ENCODE measurements around the gene ZNF263.
A peak's percentile ranks its signal among the peaks of the same experiment; 100 is the strongest.
"Not testable (repeated sequence)": the region's sequence is repeated elsewhere in the genome, so short reads cannot be mapped to it uniquely, and the experiment has no call there.

The ZNF263 gene

DNA sequence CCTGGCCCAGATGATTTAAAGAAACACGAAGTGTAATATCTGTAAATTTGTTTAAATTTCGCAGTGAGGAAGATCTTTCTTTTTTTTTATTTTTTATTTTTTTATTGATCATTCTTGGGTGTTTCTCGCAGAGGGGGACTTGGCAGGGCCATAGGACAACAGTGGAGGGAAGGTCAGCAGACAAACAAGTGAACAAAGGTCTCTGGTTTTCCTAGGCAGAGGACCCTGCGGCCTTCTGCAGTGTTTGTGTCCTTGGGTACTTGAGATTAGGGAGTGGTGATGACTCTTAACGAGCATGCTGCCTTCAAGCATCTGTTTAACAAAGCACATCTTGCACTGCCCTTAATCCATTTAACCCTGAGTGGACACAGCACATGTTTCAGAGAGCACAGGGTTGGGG is 12.6 kb upstream of the ZNF263 start:
- DNase-seq: not testable (repeated sequence)

DNA sequence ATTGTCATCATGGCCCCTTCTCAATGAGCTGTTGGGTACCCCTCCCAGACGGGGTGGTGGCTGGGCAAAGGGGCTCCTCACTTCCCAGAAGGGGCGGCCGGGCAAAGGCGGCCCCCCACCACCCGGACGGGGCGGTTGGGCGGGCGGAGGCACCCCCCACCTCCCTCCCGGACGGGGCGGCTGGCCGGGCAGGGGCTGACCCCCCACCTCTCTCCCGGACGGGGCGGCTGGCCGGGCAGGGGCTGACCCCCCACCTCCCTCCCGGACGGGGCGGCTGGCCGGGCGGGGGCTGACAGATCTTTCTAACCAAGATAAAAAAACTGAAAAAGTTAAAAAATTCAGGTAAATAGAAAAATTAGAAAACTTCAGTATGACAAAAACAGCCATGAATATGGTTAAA is 12.0 kb upstream of the ZNF263 start:
- DNase-seq: not testable (repeated sequence)

DNA sequence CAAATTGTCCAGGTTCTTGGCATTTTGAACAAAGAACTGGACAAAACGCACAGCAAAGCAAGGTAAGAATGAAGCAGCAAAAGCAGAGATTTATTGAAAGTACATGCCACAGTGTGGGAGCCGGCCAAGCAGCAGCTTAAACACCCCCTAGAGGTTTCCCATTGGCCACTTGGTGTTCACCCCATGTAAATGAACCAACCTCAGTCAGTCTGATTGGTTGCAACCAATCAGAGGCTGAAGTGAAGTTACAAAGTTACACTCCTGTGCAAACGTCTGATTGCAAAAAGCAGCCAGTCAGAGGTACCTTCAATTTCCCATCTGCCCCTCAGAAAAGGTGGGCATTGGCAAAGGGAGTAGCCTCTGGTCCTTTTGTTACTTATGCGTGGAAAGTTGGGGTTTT is 8.8 kb upstream of the ZNF263 start:
- no peak for DNase-seq

DNA sequence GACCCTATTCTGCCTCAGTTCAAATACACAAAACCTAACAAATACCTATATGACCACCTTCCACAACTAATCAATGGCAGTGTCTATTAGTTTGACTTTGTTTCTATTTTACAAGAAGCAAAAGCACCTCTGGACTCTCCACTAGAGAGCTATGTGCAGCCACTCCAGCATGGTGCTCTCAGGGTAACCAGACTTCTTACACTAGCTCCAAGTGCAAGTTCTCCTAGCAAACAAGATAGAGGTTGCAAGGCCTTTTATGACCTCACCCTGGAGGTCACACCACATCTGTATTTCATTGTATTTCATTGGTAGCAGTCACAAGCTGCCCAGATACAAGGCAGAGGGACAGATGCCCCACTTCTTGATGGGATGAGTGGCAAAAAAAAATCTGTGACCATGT is 8.3 kb upstream of the ZNF263 start:
- no peak for DNase-seq

DNA sequence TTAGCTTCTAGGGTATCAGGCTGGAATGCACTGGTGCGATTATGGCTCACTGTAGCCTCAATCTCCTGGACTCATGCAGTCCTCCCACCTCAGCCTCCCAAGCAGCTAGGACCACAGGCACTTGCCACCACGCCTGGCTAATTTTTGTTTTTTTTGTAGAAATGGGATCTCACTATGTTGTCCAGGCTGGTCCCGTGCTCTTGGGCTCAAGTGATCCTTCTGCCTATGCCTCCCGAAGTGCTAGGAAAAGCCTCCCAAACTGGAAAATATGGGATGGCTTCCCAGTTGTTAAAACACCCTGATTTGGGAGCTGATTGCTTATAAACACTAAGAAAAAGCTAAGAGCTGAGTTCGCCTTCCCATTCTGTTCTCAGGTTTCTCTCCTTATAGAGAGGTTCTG is 6.6 kb upstream of the ZNF263 start:
- no peak for DNase-seq

DNA sequence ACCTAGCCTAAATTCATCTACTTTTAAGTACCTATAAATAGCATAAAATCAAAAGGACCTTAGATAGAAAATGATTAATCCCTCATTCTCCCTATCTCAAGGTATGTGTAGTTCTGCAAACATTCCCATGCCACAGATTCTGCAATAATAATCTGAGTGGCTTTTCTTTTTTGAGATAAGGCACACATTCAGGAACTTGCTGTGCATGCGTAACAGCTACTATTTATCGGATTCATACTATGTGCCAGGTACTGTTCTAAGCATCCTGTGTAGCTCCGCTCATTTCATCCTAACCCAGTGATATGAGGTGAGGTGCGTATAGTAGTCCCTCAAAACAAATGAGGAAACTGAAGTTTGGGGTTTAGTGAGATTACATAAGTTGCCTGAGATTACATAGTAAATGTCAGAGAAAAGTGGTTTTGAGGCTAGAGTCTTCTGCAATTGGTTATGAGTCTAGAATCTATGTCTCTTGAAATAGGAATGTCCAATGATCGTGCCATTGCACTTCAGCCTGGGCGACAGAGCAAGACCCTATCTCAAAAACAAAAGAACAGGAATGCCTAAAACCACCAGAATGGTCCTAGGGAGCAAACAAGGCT is 2.0 kb upstream of the ZNF263 start:
- no peak for DNase-seq

DNA sequence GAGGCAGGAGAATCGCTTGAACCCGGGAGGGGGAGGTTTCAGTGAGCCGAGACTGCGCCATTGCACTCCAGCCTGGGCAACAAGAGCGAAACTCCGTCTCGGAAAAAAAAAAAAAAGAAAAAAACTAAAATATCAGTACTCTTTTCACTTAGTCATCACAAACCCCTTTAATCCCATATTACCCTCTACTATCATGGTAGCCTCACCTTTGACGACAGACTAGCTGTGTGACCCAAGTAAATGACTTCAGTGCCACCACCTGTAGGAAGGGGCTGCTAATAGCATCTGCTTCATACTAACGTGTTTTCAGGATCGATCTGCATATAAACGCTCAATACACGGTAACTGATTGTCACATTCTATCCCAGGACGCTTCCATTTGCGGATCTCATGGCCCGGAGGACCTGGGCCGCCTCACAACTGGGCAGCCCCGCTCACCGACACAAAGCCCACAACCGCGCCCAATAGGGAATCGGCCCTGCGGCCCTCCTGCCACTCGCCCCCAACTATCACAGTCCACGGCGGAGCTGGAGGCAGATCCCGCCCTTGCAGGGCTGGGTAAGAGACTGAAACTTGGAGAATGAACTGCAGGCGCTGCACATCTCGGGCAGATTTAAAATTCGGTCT is 1.1 kb upstream of the ZNF263 start:
- DNase-seq: peak; percentile 67

DNA sequence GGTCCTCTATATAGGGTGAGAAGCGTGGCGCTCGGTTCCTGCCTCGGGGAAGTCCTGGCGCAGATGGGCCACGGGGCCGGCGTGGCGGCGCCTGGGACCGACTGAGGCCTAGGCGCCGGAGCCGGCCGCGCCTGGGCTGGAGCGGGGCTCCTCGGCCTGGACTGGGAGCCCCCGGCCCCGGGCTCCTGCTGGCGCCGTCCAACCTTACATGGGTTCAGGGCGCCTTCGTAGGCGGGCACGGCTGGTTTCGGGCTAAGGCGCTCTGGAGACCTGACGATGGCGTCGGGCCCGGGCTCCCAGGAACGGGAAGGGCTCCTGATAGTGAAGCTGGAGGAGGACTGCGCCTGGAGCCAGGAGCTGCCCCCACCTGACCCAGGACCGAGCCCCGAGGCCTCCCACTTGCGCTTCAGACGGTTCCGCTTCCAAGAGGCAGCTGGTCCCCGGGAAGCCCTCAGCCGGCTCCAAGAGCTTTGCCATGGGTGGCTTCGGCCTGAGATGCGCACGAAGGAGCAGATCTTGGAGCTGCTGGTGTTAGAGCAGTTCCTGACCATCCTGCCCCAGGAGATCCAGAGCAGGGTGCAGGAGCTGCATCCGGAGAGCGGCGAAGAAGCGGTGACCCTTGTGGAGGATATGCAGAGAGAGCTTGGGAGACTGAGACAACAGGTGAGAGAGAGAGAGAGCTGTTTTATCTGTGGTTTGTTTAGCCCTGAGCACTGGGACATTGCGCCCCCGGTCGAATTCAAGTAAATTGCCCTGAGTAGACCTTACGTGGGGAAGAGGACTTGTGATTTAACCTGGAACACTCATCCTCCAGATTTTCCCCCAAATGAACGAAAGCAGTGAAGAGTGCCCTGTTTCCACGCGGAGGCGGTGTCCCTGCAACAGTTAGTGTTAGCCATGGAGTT is 504 bp downstream of the ZNF263 start:
- DNase-seq: no peak

DNA sequence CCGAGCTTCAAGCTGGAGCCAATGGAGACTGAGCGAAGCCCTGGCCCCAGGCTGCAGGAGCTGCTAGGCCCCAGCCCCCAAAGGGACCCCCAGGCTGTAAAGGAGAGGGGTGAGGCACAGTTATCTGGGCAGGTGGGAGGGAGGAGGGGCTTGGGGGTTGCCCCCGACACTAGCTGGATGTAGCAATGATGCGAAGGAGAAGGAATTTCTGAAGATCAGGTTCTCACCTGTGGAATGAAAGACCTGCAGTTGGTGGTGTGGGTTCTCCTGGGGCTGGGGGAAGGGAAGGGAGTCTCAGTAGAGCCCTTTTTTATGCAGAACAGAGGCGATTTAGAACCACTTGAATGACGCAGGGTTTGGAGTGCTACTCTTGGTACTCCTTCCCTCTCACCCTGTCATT is 1.8 kb downstream of the ZNF263 start:
- DNase-seq: no peak

DNA sequence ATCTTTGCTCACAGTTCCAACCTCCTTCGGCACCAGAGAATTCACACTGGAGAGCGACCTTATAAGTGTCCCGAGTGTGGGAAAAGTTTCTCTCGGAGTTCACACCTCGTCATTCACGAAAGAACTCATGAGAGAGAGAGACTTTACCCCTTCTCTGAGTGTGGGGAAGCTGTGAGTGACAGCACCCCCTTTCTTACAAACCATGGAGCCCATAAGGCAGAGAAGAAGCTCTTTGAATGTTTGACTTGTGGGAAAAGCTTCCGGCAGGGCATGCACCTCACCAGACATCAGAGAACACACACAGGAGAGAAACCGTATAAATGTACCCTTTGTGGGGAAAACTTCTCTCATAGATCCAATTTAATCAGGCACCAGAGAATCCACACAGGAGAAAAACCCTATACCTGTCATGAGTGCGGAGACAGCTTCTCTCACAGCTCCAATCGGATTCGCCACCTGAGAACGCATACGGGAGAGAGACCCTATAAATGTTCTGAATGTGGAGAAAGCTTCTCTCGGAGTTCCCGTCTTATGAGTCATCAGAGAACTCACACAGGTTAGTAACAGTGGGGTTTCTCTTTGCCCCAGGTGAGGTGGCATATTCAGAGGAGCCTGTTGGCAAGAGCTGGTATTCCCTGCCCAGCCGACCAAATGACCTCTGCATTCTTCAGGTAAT is 6.8 kb downstream of the ZNF263 start:
- no peak for DNase-seq

DNA sequence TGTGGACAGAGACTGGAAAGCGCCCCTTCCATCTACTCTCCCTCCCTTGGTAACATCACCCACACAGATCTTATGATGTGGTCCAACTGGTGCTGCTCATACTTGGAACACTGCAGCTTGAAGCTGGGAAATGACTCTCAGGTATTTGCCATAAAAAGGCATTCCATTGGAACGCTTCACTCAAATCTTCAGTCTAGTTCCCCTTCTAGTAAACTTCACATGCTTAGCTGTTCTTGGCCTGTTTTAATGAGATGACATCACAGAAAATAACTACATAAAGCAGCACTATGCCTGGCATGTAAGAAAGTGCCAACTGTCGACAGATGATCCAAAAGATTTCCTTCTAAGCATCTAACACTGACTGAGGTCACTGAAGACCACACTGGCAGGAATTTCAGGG is 9.3 kb downstream of the ZNF263 start:
- DNase-seq: no peak

DNA sequence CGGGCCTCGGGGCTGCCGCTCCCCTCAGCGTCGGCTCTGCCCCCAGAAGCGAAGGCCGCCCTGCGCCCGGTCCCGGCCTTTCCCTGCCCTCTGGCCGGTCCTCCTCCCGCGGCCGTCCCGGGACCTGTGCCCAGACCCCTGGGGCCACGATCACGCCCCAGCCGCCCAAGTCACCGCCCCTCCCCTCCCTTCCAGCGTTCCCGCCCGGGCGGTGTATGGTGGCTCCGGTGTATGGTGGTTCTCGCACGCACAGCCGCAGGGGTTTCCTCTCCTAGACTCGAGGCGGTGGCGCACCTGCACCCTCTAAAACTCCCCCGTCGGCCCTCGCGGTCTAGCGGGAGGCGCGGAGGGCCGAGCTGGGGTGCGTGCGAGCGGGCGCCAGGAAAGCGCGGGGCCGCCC is 11.9 kb downstream of the ZNF263 start:
- no peak for DNase-seq

DNA sequence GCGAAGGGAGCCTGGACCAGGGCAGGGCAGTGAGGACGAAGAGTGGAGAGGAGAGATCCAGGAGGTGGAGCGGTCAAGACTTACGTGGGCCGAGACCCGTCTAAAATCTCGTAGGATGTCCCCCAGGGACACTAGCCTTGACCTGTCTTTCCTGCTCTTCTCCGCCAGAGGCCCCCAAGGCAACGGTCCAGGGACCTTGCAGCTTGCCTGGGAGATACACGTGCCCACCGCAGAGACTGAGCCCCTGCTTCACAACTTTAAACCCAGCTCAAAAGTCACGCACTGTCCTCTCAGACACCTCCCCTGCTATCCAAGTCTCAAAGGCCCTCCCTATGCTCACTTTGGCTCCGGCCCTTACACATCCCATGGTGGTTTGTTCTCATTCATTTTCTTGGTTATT is 12.5 kb downstream of the ZNF263 start:
- DNase-seq: no peak

DNA sequence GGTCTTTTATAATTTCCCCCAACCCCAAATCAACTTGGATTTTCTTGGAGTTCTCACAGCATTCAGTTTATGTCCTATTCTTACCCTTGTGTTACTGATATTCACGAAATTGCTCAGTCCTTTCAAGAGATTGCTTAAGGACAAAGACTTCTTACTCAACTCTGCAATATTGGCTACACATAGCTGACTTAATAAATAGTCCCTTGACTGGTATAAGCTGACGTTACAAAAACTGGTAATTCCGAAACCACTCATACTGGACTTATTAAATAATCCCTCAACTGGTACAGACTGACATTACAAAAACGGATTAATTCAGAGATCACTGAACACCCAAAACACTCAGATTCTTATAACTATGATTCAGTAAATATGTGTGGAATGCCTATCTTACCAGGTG is 21.1 kb downstream of the ZNF263 start:
- no peak for DNase-seq

DNA sequence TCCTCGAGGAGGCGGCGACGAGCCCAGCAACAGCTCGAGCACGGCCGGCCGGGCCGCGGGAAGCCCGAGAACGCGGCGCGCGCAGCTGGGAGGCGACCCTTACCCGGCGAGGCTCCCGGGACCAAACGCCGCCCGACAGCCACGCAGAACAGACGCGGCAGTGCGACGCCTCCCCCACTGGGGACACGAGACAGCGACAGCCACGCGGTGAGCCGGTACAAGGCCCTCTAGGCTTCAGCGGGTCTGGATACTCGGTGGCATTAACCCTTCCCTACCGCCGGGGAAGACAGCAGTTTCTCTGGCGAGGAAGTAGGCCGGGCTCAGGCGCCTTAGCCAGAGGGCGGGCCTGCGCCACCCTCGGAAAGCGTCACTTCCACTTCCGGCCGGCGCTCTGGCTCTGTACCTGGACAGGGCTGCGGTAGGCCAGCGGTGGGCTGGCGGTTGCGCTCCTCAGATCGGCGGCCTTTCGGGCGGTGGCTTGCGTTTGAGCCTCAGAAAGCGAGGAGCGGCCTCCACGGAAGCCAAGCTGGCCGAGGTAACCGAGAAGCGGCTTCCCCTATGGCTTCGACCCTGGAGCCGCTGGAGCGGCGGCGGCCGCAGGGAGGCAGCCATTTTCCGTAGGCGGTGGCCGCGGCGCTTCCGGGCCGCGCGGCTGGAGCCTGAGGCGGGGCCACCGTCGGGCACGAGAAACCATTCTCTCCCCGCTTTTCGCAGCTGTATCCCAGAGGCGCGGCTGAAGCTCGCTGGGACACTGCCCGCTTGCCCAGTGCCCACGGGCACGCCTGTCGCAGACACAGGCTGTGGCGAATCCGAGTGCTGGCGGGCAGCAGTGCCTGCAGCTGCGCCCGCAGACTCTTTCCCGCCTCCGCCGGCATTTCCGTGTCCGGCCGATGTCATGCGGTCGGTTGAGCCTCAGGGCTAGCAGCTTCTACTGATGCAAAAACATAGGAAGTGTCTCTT is 22.1 kb downstream of the ZNF263 start, which contains the start of the genes TIGD7 and ZNF75A:
TSS of gene TIGD7 (minus strand) at position 322 of the 960 bp plus-strand sequence. CDS start 4,816 bp downstream, outside the sequence.
TSS of gene ZNF75A (plus strand) at position 389 of the 960 bp plus-strand sequence. CDS start 2,932 bp downstream, outside the sequence.
- peak; percentile 77 for DNase-seq

DNA sequence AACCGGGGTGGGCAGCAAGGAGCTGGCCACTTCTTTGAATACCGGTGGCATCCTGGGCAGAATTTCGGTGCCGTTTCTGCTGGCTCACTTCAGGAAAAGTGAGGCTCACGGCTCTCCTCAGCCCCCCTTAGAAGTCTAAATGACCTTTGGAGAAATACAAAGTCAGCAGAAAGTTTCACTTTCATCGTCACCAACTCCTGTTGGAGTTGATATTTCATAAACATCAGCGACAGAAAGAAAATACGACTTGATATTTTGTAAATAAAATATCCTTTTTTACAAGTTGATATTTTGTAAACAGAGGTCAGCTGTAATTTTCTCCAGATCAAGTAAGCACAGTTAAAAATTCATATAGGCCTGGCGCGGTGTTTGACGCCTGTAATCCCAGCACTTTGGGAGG is 22.8 kb downstream of the ZNF263 start:
- no peak for DNase-seq

DNA sequence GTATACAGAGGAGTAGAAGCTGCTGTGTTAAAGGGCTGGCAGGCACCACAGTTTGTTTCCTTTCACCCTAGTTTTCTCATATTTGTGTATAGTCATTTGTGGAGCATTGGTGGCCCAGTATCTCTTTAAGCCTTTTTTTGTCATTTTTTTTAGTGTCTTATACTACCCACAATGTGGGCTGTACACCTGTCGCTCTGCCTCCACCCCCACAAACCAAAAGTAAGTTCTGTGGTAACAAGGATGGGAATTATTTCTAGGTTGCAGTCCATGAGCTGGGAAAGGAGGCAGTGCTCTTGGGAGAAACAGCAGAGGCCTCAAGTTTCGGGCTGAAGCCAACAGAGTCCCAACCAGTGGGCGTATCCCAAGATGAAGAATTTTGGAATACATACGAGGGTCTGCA is 28.2 kb downstream of the ZNF263 start:
- DNase-seq: no peak

DNA sequence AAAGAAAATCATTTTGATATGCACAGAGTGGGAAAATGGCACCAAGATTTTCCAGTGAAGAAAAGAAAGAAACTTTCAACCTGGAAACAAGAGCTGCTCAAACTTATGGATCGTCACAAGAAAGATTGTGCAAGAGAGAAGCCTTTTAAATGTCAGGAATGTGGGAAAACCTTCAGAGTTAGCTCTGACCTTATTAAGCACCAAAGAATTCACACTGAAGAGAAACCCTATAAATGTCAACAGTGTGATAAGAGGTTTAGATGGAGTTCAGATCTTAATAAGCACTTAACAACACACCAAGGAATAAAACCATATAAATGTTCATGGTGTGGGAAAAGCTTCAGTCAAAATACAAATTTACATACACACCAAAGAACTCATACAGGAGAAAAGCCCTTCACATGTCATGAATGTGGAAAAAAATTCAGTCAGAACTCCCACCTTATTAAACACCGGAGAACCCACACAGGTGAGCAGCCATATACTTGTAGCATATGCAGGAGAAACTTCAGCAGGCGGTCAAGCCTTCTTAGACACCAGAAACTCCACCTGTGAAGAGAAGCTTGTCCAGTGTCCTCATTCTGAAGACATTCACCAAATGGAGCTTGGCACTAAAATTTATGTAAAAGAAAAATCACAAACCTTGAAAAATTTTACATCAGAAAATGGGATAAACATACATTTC is 34.2 kb downstream of the ZNF263 start:
- no peak for DNase-seq

DNA sequence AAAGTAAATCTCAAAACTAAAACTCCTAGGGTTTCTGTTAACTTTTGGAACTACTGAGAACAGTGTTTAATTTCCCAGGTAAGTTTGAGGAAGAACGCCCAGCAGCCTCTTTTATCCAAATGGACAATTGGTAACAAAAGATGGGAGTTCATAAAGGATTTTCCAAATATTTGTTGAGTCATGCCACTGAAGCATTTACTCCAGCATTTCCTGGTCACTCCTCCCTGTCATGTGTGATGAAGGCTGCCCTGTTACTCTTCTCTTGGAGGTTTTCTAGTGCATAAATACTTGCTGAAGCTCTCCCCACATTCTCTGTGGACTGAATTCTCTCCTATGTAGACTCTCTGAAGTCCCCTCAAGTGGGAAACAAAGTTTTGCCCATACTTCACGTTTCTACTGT is 38.5 kb downstream of the ZNF263 start:
- no peak for DNase-seq

DNA sequence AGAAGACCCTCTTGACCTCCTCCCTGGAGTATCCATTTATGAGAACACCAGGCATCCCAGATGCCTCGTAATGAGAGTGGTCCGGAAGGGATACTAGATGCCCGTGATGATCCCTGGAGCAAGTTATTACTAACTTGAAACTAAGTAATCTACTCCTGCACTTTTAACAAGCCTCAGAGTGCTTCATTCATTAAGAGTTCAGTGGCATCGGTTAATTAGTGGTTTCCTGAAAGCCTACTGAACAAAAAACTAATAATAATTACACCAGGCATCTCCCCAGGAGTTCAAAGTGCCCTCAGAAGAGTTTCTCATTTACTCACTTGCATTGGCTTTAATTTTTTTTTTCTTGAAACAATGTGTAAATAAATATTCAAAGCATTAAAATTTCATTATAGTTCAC is 44.2 kb downstream of the ZNF263 start:
- no peak for DNase-seq

DNA sequence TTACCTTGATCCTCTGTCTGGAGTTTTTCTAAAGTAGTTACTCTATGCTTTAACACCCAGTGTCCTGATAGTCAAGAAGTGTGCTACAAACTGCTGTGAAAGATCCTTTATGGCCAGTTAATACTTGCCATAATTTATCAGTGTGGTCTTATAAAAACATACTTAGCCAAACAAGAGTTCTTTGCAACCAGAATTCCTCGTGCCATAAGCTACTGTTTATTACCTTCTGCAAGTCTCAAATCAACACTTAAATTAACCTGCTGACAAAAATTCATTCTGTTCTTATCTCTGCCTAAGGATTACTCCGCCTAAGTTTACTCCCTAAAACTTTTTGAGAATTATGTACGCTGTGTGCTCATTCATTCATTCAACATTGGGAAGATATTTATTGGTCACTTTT is 44.8 kb downstream of the ZNF263 start:
- DNase-seq: no peak
